ENCODE data around the gene TXNL1. TPM values are rescaled to one million over a fixed set of nuclear protein-coding genes. Genes with fewer than 3 reads are reported as not detected.
"Not testable (repeated sequence)": the region's sequence is repeated elsewhere in the genome, so short reads cannot be mapped to it uniquely, and the experiment has no call there.

TXNL1 gene
- polyA plus RNA-seq, 4 donors, result 62.2 to 74.7 (median 68.7) TPM

DNA sequence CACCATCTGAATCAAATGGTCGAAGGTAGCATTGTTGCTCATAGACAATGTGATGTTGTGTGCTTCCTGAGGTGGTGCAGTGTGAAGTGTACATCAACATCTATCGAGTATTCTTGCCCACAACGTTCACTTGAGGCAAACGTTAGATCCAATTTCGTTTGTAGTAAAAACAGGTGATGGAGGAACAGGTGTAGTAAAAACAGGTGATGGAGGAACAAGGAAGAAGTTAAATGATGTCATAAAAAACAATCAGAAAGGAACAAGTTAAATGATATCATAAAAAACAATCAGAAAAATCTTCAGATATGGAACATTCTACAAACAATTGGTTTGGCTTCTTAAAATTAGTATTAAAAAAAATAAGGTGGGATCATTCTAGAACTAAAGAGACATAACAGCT is 24.1 kb upstream of the TXNL1 start:
- Histone ChIP-seq H3K27ac (ENCODE audit: low read depth in 1 of 3, low read length in 2 of 3) (no peak overlapping the region), H3K4me3 (ENCODE audit: low read depth in 1 of 3, low read length in 3 of 3) (no peak overlapping the region), H3K9me3 (ENCODE audit: control insufficient read depth in 2 of 2, insufficient read depth in 1 of 2, low read depth in 1 of 2, low read length in 1 of 2) (no peaks in the 10 kb centered on the region), H3K27me3 (ENCODE audit: control insufficient read depth in 3 of 3, insufficient read depth in 3 of 3, low read length in 3 of 3) (no peaks in the 10 kb centered on the region), H3K4me1 (ENCODE audit: control insufficient read depth in 3 of 3, insufficient read depth in 2 of 3, low read depth in 1 of 3, low read length in 2 of 3) (peaks cover 0 to 2% (median 0%) of the 10 kb centered on the region in 3 donors), H3K36me3 (ENCODE audit: control insufficient read depth in 3 of 3, insufficient read depth in 2 of 3, low read depth in 1 of 3, low read length in 3 of 3) (peaks cover 0 to 2% (median 0%) of the 10 kb centered on the region in 3 donors)
- DNase-seq, result no peak
- FAIRE-seq, result no peak
- WGBS, 3 donors, result 25 to 66% (median 46%) methylated on average over 5 of the region's 5 CpGs

DNA sequence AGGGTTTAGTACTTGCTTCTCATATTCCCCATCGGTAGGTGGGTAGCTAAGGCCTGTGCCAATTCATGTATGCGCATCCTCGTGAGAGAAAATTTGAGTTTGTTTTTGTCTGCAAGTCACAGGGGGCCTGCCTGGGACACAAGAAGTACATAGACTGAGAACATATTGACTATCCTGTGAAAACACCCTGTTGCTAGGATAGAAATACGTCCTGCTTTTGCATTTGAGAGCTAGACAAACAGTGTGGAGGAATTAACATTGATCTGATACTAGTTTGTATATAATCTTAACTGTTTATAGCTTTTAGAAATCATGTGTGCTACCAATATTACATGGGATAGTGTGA is 23.6 kb upstream of the TXNL1 start:
- DNase-seq (no peak), FAIRE-seq (no peak)
- H3K27me3 ChIP-seq (ENCODE audit: control insufficient read depth in 3 of 3, insufficient read depth in 3 of 3, low read length in 3 of 3), result no peaks in the 10 kb centered on the region
- no peaks in the 10 kb centered on the region for H3K9me3 ChIP-seq (ENCODE audit: control insufficient read depth in 2 of 2, insufficient read depth in 1 of 2, low read depth in 1 of 2, low read length in 1 of 2)
- peaks cover 0 to 2% (median 0%) of the 10 kb centered on the region in 3 donors for H3K36me3 ChIP-seq (ENCODE audit: control insufficient read depth in 3 of 3, insufficient read depth in 2 of 3, low read depth in 1 of 3, low read length in 3 of 3)
- peaks cover 0 to under 1% (median 0%) of the 10 kb centered on the region in 3 donors for H3K4me1 ChIP-seq (ENCODE audit: control insufficient read depth in 3 of 3, insufficient read depth in 2 of 3, low read depth in 1 of 3, low read length in 2 of 3)
- no peak overlapping the region for H3K4me3 ChIP-seq (ENCODE audit: low read depth in 1 of 3, low read length in 3 of 3)
- 16 to 39% (median 24%) methylated on average over 4 of the region's 4 CpGs for WGBS, 3 donors
- H3K27ac ChIP-seq (ENCODE audit: low read depth in 1 of 3, low read length in 2 of 3), result no peak overlapping the region

DNA sequence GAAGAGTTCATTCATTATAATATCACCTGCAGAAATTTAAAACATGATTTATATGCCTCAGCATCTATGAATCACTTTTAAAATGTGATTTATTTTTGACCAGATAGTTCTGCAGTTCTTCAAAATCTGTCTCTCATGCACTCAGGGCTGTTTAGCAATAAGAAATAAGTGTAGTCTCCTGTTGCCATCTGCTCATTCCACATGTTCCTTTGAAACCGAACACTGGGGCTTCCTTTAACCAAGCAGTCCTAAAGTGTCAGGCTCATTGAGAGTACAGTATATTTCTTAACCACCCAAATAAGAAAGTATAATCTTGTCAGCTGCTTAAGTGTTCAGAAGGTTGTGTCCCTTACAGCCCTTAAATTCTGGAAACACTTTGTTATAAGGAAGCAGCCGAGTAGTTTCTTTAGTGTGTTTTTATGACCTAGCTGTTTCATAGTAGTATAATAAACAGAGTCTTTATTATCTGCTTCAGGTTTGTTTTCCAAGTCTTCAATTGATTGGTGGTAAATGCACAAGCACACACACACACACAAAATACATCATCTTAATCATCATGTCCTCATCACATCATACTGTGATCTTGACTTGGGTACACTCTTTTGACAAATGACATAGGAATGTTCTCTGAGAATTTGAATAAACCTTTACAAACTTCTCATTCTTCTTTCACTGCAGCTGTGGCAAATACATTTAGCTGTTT is 23.1 kb upstream of the TXNL1 start:
- Histone ChIP-seq H3K36me3 (ENCODE audit: control insufficient read depth in 3 of 3, insufficient read depth in 2 of 3, low read depth in 1 of 3, low read length in 3 of 3) (peaks cover 0 to 2% (median 0%) of the 10 kb centered on the region in 3 donors), H3K4me3 (ENCODE audit: low read depth in 1 of 3, low read length in 3 of 3) (no peak overlapping the region), H3K4me1 (ENCODE audit: control insufficient read depth in 3 of 3, insufficient read depth in 2 of 3, low read depth in 1 of 3, low read length in 2 of 3) (no peaks in the 10 kb centered on the region), H3K9me3 (ENCODE audit: control insufficient read depth in 2 of 2, insufficient read depth in 1 of 2, low read depth in 1 of 2, low read length in 1 of 2) (no peaks in the 10 kb centered on the region), H3K27me3 (ENCODE audit: control insufficient read depth in 3 of 3, insufficient read depth in 3 of 3, low read length in 3 of 3) (no peaks in the 10 kb centered on the region), H3K27ac (ENCODE audit: low read depth in 1 of 3, low read length in 2 of 3) (no peak overlapping the region)
- 9 to 27% (median 18%) methylated on average over 2 of the region's 2 CpGs for WGBS, 3 donors
- FAIRE-seq (no peak), DNase-seq (peak; percentile 16 to 27)

DNA sequence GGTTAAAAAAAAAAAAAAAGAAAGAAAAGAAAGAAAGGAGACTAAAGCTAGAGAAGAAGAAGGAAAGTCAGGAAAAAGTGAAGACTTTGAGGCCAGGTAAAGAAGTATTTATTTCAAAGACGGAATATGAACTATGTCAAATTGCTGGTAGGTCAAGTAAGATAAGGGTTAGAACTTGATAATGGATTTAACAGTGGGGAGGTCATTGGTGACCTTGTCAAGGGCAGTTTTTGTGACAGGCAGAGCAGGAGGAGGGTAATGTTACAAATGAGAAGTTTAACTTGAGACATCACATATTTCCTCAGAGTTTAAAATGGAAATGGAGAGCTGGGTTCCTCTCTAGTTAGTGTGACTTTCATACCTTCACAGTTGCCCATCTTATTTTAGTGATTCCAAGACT is 22.3 kb upstream of the TXNL1 start:
- H3K27me3 ChIP-seq (ENCODE audit: control insufficient read depth in 3 of 3, insufficient read depth in 3 of 3, low read length in 3 of 3), result no peaks in the 10 kb centered on the region
- FAIRE-seq (no peak), DNase-seq (no peak)
- H3K4me3 ChIP-seq (ENCODE audit: low read depth in 1 of 3, low read length in 3 of 3), result no peak overlapping the region
- no peaks in the 10 kb centered on the region for H3K9me3 ChIP-seq (ENCODE audit: control insufficient read depth in 2 of 2, insufficient read depth in 1 of 2, low read depth in 1 of 2, low read length in 1 of 2)
- no peaks in the 10 kb centered on the region for H3K36me3 ChIP-seq (ENCODE audit: control insufficient read depth in 3 of 3, insufficient read depth in 2 of 3, low read depth in 1 of 3, low read length in 3 of 3)
- WGBS, 3 donors, result 79 to 88% (median 82%) methylated on average over 1 of the region's 1 CpG
- H3K27ac ChIP-seq (ENCODE audit: low read depth in 1 of 3, low read length in 2 of 3), result no peak overlapping the region
- H3K4me1 ChIP-seq (ENCODE audit: control insufficient read depth in 3 of 3, insufficient read depth in 2 of 3, low read depth in 1 of 3, low read length in 2 of 3), result no peaks in the 10 kb centered on the region

DNA sequence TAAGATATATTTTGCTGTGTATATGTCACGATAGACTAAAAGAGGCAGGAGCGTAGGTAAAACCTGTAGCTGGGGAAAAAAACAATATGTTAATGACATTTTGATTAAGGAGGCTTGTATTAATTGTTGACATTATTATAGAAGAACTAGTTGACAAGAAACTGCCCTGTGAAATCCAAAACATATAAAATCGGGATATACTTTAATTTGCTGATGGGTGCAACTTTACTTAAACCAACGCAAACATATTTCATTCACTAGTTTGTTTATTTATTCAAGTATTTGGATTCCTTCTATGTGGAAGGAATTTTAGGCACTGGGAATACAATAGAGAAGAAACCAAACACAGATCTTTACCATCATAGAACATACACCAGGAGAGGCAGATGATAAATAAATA is 20.7 kb upstream of the TXNL1 start:
- no peaks in the 10 kb centered on the region for H3K4me1 ChIP-seq (ENCODE audit: control insufficient read depth in 3 of 3, insufficient read depth in 2 of 3, low read depth in 1 of 3, low read length in 2 of 3)
- no peak overlapping the region for H3K27ac ChIP-seq (ENCODE audit: low read depth in 1 of 3, low read length in 2 of 3)
- H3K36me3 ChIP-seq (ENCODE audit: control insufficient read depth in 3 of 3, insufficient read depth in 2 of 3, low read depth in 1 of 3, low read length in 3 of 3), result no peaks in the 10 kb centered on the region
- H3K9me3 ChIP-seq (ENCODE audit: control insufficient read depth in 2 of 2, insufficient read depth in 1 of 2, low read depth in 1 of 2, low read length in 1 of 2), result peaks cover 0 to 2% of the 10 kb centered on the region in 2 donors
- DNase-seq, result no peak
- no peaks in the 10 kb centered on the region for H3K27me3 ChIP-seq (ENCODE audit: control insufficient read depth in 3 of 3, insufficient read depth in 3 of 3, low read length in 3 of 3)
- no peak for FAIRE-seq
- WGBS, 3 donors, result 89 to 98% (median 97%) methylated on average over 4 of the region's 4 CpGs
- no peak overlapping the region for H3K4me3 ChIP-seq (ENCODE audit: low read depth in 1 of 3, low read length in 3 of 3)

DNA sequence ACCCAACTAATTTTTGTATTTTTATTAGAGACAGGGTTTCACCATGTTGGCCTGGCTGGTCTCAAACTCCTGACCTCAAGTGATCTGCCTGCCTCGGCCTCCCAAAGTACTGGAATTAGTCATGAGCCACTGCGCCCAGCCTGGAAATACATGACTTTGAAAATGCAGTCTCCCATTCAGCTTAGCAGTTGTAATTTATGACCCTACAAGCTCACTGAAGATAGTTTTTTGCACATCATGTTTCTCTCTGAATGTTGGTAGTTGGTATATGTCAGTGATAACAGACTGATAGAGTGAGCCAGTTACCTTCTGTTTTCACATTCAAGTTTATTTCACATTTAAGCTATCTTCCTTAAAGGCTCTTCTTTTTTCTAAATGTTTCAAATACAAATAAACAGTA is 19.9 kb upstream of the TXNL1 start:
- no peaks in the 10 kb centered on the region for H3K36me3 ChIP-seq (ENCODE audit: control insufficient read depth in 3 of 3, insufficient read depth in 2 of 3, low read depth in 1 of 3, low read length in 3 of 3)
- DNase-seq, result no peak
- FAIRE-seq, result no peak
- H3K4me1 ChIP-seq (ENCODE audit: control insufficient read depth in 3 of 3, insufficient read depth in 2 of 3, low read depth in 1 of 3, low read length in 2 of 3), result no peaks in the 10 kb centered on the region
- 78 to 94% (median 88%) methylated on average over 2 of the region's 2 CpGs for WGBS, 3 donors
- no peak overlapping the region for H3K27ac ChIP-seq (ENCODE audit: low read depth in 1 of 3, low read length in 2 of 3)
- peaks cover 0 to 3% of the 10 kb centered on the region in 2 donors for H3K9me3 ChIP-seq (ENCODE audit: control insufficient read depth in 2 of 2, insufficient read depth in 1 of 2, low read depth in 1 of 2, low read length in 1 of 2)
- H3K4me3 ChIP-seq (ENCODE audit: low read depth in 1 of 3, low read length in 3 of 3), result no peak overlapping the region
- H3K27me3 ChIP-seq (ENCODE audit: control insufficient read depth in 3 of 3, insufficient read depth in 3 of 3, low read length in 3 of 3), result no peaks in the 10 kb centered on the region

DNA sequence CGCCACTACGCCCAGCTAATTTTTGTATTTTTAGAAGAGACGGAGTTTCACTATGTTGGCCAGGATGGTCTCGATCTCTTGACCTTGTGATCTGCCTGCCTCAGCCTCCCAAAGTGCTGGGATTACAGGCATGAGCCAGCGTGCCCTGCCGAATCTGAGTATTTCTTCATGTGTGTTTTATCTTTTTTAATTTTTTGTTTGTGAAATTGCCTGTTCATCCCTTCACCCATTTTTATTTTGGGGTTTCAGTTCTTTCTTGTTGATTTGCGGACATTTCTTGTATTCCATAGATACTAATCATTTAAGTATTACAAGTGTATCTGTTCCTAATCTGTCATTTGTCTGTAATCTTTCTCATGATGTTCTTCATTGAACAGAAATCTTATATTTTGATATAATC is 15.9 kb upstream of the TXNL1 start:
- not testable (repeated sequence) for H3K27me3 ChIP-seq (ENCODE audit: control insufficient read depth in 3 of 3, insufficient read depth in 3 of 3, low read length in 3 of 3); H3K36me3 ChIP-seq (ENCODE audit: control insufficient read depth in 3 of 3, insufficient read depth in 2 of 3, low read depth in 1 of 3, low read length in 3 of 3); H3K4me1 ChIP-seq (ENCODE audit: control insufficient read depth in 3 of 3, insufficient read depth in 2 of 3, low read depth in 1 of 3, low read length in 2 of 3); H3K4me3 ChIP-seq (ENCODE audit: low read depth in 1 of 3, low read length in 3 of 3); H3K27ac ChIP-seq (ENCODE audit: low read depth in 1 of 3, low read length in 2 of 3); DNase-seq; H3K9me3 ChIP-seq (ENCODE audit: control insufficient read depth in 2 of 2, insufficient read depth in 1 of 2, low read depth in 1 of 2, low read length in 1 of 2); FAIRE-seq
- 96 to 100% (median 97%) methylated on average over 7 of the region's 7 CpGs for WGBS, 3 donors

DNA sequence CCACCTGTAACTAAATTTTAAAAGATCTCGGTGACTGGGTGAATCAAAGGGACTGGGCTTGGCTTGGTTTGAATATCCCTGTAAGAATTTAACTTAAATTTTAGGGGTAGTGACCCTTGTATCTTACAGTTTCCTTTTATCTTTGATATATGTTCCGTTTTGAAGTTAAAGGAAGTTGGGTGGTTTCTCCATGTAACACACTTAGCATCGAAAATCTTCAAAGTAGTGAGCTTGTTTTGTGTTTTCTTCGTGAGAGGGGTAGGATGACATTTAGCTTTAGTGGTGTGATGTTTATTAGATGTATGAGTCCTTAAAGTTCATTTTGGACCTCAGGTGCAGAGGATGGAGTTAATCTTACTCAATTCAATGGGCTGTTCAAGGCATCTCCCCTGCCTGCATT is 14.4 kb upstream of the TXNL1 start:
- H3K4me3 ChIP-seq (ENCODE audit: low read depth in 1 of 3, low read length in 3 of 3), result no peak overlapping the region
- DNase-seq (no peak), FAIRE-seq (no peak)
- 38 to 50% (median 50%) methylated on average over 4 of the region's 4 CpGs for WGBS, 3 donors
- H3K4me1 ChIP-seq (ENCODE audit: control insufficient read depth in 3 of 3, insufficient read depth in 2 of 3, low read depth in 1 of 3, low read length in 2 of 3), result peaks cover 0 to 10% (median 5%) of the 10 kb centered on the region in 3 donors
- peaks cover 0 to 3% of the 10 kb centered on the region in 2 donors for H3K9me3 ChIP-seq (ENCODE audit: control insufficient read depth in 2 of 2, insufficient read depth in 1 of 2, low read depth in 1 of 2, low read length in 1 of 2)
- no peaks in the 10 kb centered on the region for H3K27me3 ChIP-seq (ENCODE audit: control insufficient read depth in 3 of 3, insufficient read depth in 3 of 3, low read length in 3 of 3)
- no peak overlapping the region for H3K27ac ChIP-seq (ENCODE audit: low read depth in 1 of 3, low read length in 2 of 3)
- H3K36me3 ChIP-seq (ENCODE audit: control insufficient read depth in 3 of 3, insufficient read depth in 2 of 3, low read depth in 1 of 3, low read length in 3 of 3), result no peaks in the 10 kb centered on the region

DNA sequence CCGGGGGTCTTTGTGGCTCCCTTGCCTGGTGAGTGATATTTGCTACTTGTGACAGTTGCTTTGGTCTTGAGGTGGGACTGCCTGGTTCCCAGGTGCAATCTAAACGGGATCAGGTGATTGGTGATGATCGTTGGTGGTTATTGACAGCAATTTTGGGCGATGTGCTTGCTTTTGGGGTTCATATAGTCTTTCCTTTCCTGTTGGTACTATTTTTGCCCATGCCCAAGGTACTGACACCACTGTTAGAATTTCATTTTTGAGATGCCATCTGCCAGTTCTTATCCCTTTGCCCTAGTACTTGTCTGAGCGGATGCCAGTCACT is 13.3 kb upstream of the TXNL1 start:
- Histone ChIP-seq H3K36me3 (ENCODE audit: control insufficient read depth in 3 of 3, insufficient read depth in 2 of 3, low read depth in 1 of 3, low read length in 3 of 3) (no peaks in the 10 kb centered on the region), H3K27ac (ENCODE audit: low read depth in 1 of 3, low read length in 2 of 3) (peak overlapping the region; percentile 76 to 90 (median 84)), H3K9me3 (ENCODE audit: control insufficient read depth in 2 of 2, insufficient read depth in 1 of 2, low read depth in 1 of 2, low read length in 1 of 2) (peaks cover 0 to 3% of the 10 kb centered on the region in 2 donors), H3K4me1 (ENCODE audit: control insufficient read depth in 3 of 3, insufficient read depth in 2 of 3, low read depth in 1 of 3, low read length in 2 of 3) (peaks cover 0 to 12% (median 5%) of the 10 kb centered on the region in 3 donors), H3K4me3 (ENCODE audit: low read depth in 1 of 3, low read length in 3 of 3) (peak overlapping the region; percentile 69 to 92 (median 85)), H3K27me3 (ENCODE audit: control insufficient read depth in 3 of 3, insufficient read depth in 3 of 3, low read length in 3 of 3) (no peaks in the 10 kb centered on the region)
- DNase-seq (no peak), FAIRE-seq (no peak)
- WGBS, 3 donors, result 1 to 6% (median 2%) methylated on average over 5 of the region's 5 CpGs
